HCT116 (cell line): ENCODE measurements around the gene ZSCAN1.

ENCODE experiments used
- FOSL1 ChIP-seq: IDR thresholded peaks from 2 replicates; pipeline ENCODE4 v1.6.1; 2012; ENCODE audit warnings: low read depth
- POLR2A ChIP-seq: IDR thresholded peaks from 2 replicates; pipeline ENCODE4 v1.7.0; 2011; ENCODE audit warnings: borderline replicate concordance; ENCODE audit not compliant: insufficient read depth, insufficient read length; ENCODE audit errors: extremely low read depth
- POLR2AphosphoS5 ChIP-seq: IDR thresholded peaks from 2 replicates; pipeline ENCODE4 v1.6.1; 2011; ENCODE audit warnings: mild to moderate bottlenecking, low read depth, low read length, moderate library complexity
- SIN3A ChIP-seq: IDR thresholded peaks from 2 replicates; pipeline ENCODE4 v1.6.1; 2012; ENCODE audit warnings: low read depth
- SRF ChIP-seq: IDR thresholded peaks from 2 replicates; pipeline ENCODE4 v1.6.1; 2012; ENCODE audit warnings: low read depth
- TF ChIP-seq, protein P1 (sequence below): IDR thresholded peaks from 2 replicates; pipeline ENCODE4 v1.6.1; 2012
- TF ChIP-seq, protein P2 (sequence below), 3 experiments: fragments of 200-600 bp in 1 of 3; sonication (generic) in 1 of 3; IDR thresholded peaks in 2 of 3; conservative IDR thresholded peaks in 1 of 3; 2 replicates each; pipeline ENCODE4 v1.5.1; 2012 to 2017; ENCODE audit warnings: low read depth in 2 of 3, low read length in 2 of 3, antibody characterized with exemption in 1 of 3, borderline replicate concordance in 1 of 3, control low read depth in 1 of 3, mild to moderate bottlenecking in 1 of 3, mixed read lengths in 1 of 3, mixed run types in 1 of 3, moderate library complexity in 1 of 3; ENCODE audit not compliant: insufficient read depth in 1 of 3

DNA sequence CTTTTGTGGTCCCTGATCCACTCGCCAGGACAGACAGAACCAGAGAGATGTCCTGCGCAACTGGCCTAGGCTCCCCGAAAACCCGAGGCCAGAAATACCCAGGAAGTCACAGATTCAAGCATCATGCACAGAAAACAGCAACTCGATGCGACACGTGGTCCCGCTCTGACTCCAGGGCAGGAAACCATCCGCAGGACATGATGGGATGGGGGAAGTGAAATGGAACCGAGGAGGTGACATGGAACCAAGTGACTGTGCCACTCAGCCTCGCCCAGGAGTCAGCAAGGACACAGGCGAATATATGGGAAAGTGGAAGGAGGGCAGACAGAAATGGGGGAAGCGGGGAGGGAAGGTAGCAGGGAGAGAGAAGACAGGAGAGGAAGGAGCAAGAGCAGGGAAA is 63.1 kb downstream of the ZSCAN1 start:
- TF ChIP-seq, protein P1, sequence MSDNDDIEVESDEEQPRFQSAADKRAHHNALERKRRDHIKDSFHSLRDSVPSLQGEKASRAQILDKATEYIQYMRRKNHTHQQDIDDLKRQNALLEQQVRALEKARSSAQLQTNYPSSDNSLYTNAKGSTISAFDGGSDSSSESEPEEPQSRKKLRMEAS, result no peak
- no peak for TF ChIP-seq POLR2A
- TF ChIP-seq, protein P2, sequence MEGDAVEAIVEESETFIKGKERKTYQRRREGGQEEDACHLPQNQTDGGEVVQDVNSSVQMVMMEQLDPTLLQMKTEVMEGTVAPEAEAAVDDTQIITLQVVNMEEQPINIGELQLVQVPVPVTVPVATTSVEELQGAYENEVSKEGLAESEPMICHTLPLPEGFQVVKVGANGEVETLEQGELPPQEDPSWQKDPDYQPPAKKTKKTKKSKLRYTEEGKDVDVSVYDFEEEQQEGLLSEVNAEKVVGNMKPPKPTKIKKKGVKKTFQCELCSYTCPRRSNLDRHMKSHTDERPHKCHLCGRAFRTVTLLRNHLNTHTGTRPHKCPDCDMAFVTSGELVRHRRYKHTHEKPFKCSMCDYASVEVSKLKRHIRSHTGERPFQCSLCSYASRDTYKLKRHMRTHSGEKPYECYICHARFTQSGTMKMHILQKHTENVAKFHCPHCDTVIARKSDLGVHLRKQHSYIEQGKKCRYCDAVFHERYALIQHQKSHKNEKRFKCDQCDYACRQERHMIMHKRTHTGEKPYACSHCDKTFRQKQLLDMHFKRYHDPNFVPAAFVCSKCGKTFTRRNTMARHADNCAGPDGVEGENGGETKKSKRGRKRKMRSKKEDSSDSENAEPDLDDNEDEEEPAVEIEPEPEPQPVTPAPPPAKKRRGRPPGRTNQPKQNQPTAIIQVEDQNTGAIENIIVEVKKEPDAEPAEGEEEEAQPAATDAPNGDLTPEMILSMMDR (IDR thresholded peaks at IDR 0.05 in 2 of 3, conservative IDR thresholded peaks at IDR 0.05 in 1 of 3; ENCODE audit: borderline replicate concordance in 1 of 3, insufficient read depth in 1 of 3, low read depth in 2 of 3, low read length in 2 of 3), result no peak
- TF ChIP-seq SIN3A, result no peak
- no peak for TF ChIP-seq FOSL1
- TF ChIP-seq POLR2AphosphoS5, result no peak
- TF ChIP-seq SRF, result no peak
